Liver (tissue), 9 donors: Measurements from ENCODE around the gene TMEM204. TPM values are rescaled to one million over a fixed set of nuclear protein-coding genes. Genes with fewer than 3 reads are reported as not detected.

Experiments used
- DNase-seq: peaks from one replicate; pipeline ENCODE4 v3.0.0-alpha.2; 2017; ENCODE audit warnings: low spot score
- H3K27ac ChIP-seq, 2 donors: one replicate each; pipeline ENCODE4 v1.7.0; 2013; ENCODE audit warnings: inconsistent platforms in 2 of 2, low read length in 2 of 2, control low read depth in 1 of 2, low read depth in 1 of 2, mild to moderate bottlenecking in 1 of 2
- H3K27me3 ChIP-seq, 4 donors: one replicate each; pipeline versions ENCODE4 v1.6.1 to v1.7.0; 2013; ENCODE audit warnings: low read length in 3 of 4, inconsistent platforms in 1 of 4, mild to moderate bottlenecking in 1 of 4, moderate library complexity in 1 of 4; ENCODE audit not compliant: control insufficient read depth in 4 of 4, insufficient read depth in 4 of 4
- H3K36me3 ChIP-seq, 4 donors: one replicate each; pipeline versions ENCODE4 v1.6.1 to v1.7.0; 2013; ENCODE audit warnings: low read length in 3 of 4, mild to moderate bottlenecking in 3 of 4, low read depth in 1 of 4, moderate library complexity in 1 of 4; ENCODE audit not compliant: control insufficient read depth in 4 of 4, insufficient read depth in 3 of 4
- H3K4me1 ChIP-seq, 4 donors: one replicate each; pipeline versions ENCODE4 v1.6.1 to v1.7.0; 2013; ENCODE audit warnings: low read length in 3 of 4, mild to moderate bottlenecking in 3 of 4, moderate library complexity in 1 of 4; ENCODE audit not compliant: control insufficient read depth in 4 of 4, insufficient read depth in 4 of 4
- H3K4me3 ChIP-seq, 3 donors: one replicate each; pipeline versions ENCODE4 v1.6.1 to v1.7.0; 2013; ENCODE audit warnings: low read length in 3 of 3, control low read depth in 1 of 3, low read depth in 1 of 3, mild to moderate bottlenecking in 1 of 3
- H3K9ac ChIP-seq, 2 donors: one replicate each; pipeline ENCODE4 v1.7.0; 2013; ENCODE audit warnings: low read length in 2 of 2, mild to moderate bottlenecking in 2 of 2, moderate library complexity in 2 of 2, control low read depth in 1 of 2, low read depth in 1 of 2
- H3K9me3 ChIP-seq, 4 donors: one replicate each; pipeline versions ENCODE4 v1.6.1 to v1.7.0; 2013; ENCODE audit warnings: low read length in 3 of 4; ENCODE audit not compliant: control insufficient read depth in 4 of 4
- EGR1 ChIP-seq, 2 donors: IDR thresholded peaks; 2 replicates each; pipeline ENCODE4 v1.6.1; 2016 to 2018; ENCODE audit warnings: antibody characterized with exemption in 2 of 2, low read depth in 2 of 2
- FOXA1 ChIP-seq: IDR thresholded peaks from 2 replicates; pipeline ENCODE4 v1.6.1; 2016; ENCODE audit warnings: antibody characterized with exemption
- FOXA2 ChIP-seq: IDR thresholded peaks from 2 replicates; pipeline ENCODE4 v1.6.1; 2016; ENCODE audit warnings: antibody characterized with exemption
- GABPA ChIP-seq, 2 donors: IDR thresholded peaks in 1 of 2; conservative IDR thresholded peaks in 1 of 2; 2 replicates each; pipeline ENCODE4 v1.6.1; 2016; ENCODE audit warnings: antibody characterized with exemption in 2 of 2, mild to moderate bottlenecking in 1 of 2, moderate library complexity in 1 of 2
- HNF4A ChIP-seq, 2 donors: conservative IDR thresholded peaks; 2 replicates each; pipeline ENCODE4 v1.6.1; 2016; ENCODE audit warnings: antibody characterized with exemption in 2 of 2, mild to moderate bottlenecking in 2 of 2
- HNF4G ChIP-seq: IDR thresholded peaks from 2 replicates; pipeline ENCODE4 v1.6.1; 2016; ENCODE audit warnings: antibody characterized with exemption
- JUND ChIP-seq, 2 donors: IDR thresholded peaks; 2 replicates each; pipeline ENCODE4 v1.6.1; 2016; ENCODE audit warnings: antibody characterized with exemption in 2 of 2
- NR2F2 ChIP-seq: IDR thresholded peaks from 2 replicates; pipeline ENCODE4 v1.6.1; 2016; ENCODE audit warnings: antibody characterized with exemption
- RAD21 ChIP-seq, 2 donors: IDR thresholded peaks; 2 replicates each; pipeline ENCODE4 v1.6.1; 2016; ENCODE audit warnings: antibody characterized with exemption in 2 of 2, mild to moderate bottlenecking in 2 of 2
- RXRA ChIP-seq, 2 donors: IDR thresholded peaks; 2 replicates each; pipeline ENCODE4 v1.6.1; 2017 to 2018; ENCODE audit warnings: antibody characterized with exemption in 2 of 2, mild to moderate bottlenecking in 1 of 2
- SP1 ChIP-seq: IDR thresholded peaks from 2 replicates; pipeline ENCODE4 v1.6.1; 2018; ENCODE audit warnings: antibody characterized with exemption, mild to moderate bottlenecking
- TAF1 ChIP-seq: conservative IDR thresholded peaks from 2 replicates; pipeline ENCODE4 v1.6.1; 2016; ENCODE audit warnings: antibody characterized with exemption, mild to moderate bottlenecking
- YY1 ChIP-seq: IDR thresholded peaks from 2 replicates; pipeline ENCODE4 v1.6.1; 2016; ENCODE audit warnings: antibody characterized with exemption, mild to moderate bottlenecking
- WGBS: extraction: QIAGEN DNeasy Blood & Tissue Kit; methylation state at CpG from one replicate; pipeline ENCODE4 v1.1.7; 2013; 5-methylcytosine and 5-hydroxymethylcytosine counted together
- polyA plus RNA-seq, 2 donors: library from polyadenylated mRNA; stranded (reverse) in 1 of 2; unstranded in 1 of 2; fragments of 200-250 nt in 1 of 2; fragments of >200 nt in 1 of 2; fragmentation: Nextera tagmentation in 1 of 2; extraction: Ambion mirVana in 1 of 2; gene quantifications; one replicate each; pipeline versions ENCODE4 v1.2.1 to v1.2.3, GENCODE V29; 2013 to 2015
- total RNA-seq, 2 donors: library from RNA; depleted of rRNA; stranded (reverse); fragments of >200 nt; gene quantifications; one replicate each; pipeline ENCODE4 v1.2.3, GENCODE V29; 2014
- TF ChIP-seq, protein P1 (sequence below): fragments of 150-350 bp; IDR thresholded peaks from 2 replicates; pipeline ENCODE4 v1.5.1; 2017; ENCODE audit warnings: improper control_type of control experiment, low read depth, low read length; ENCODE audit not compliant: missing input control
- TF ChIP-seq, protein P2 (sequence below): IDR thresholded peaks from 2 replicates; pipeline ENCODE4 v1.6.1; 2016; ENCODE audit warnings: antibody characterized with exemption
- TF ChIP-seq, protein P3 (sequence below): IDR thresholded peaks from 2 replicates; pipeline ENCODE4 v1.6.1; 2016; ENCODE audit warnings: antibody characterized with exemption
- TF ChIP-seq, protein P4 (sequence below): IDR thresholded peaks from 2 replicates; pipeline ENCODE4 v1.6.1; 2016; ENCODE audit warnings: antibody characterized with exemption
- TF ChIP-seq, protein P5 (sequence below): IDR thresholded peaks from 2 replicates; pipeline ENCODE4 v1.6.1; 2016; ENCODE audit warnings: antibody characterized with exemption, mild to moderate bottlenecking
- donor health status: healthy.
- donor health status: healthy.
- donor health status: healthy.
- donor health status: healthy.
- donor health status: healthy.

The TMEM204 gene
- total and polyA plus RNA-seq, 4 donors = 3.5 to 14.4 (median 10.7) TPM

DNA sequence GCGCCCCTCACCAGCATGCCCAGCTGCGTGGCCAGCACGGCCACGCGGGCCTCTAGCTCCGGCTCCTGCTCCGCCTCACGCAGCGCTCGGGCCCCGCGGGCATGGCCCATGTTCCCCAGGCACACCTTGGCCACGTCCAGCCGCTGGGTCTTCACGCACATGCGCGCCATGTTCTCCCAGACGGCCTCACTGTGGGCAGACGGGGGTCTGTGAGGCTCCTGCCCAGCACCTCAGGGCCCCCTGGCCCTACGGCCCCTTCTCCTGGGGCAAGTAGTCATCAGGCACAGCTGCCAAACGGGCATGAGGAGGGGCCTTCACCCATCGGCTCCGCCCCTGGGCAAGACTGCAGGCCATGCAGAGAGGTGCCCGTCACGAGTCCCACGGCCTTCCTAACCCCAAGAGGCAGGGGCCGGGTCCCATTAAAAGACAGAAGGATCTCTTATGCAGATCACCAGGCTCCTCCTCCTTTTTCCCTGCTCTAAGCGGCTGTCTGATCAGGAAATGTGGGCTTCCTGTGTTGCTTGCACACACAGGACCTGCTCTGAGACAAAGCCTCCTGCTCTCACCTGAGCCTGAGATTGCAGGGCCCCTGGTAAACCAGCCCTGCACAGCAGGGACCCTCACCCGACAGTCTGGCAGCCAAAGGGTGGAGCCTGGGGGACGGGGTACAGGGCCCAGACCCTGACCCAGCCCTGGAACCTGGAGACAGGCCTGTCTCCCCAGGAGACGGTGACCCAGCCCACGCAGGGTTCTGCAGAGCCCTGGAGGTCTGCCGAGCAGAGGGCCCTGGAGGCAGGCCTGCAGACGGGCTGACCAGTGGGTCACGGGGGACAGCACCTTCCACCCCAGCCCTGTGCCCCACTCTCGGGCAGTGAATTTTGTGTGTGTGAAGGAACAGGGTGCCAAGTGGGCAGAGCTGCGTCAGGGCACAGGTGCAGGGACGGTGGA is 6.6 kb upstream of the TMEM204 start:
- DNase-seq = no peak
- H3K27ac ChIP-seq = no peak overlapping the region
- no peak overlapping the region for H3K4me3 ChIP-seq
- no peaks in the 10 kb centered on the region for H3K9me3 ChIP-seq
- peaks cover 0 to 5% (median 0%) of the 10 kb centered on the region in 4 donors for H3K4me1 ChIP-seq
- WGBS = 88% methylated on average over 38 of the region's 38 CpGs
- H3K27me3 ChIP-seq = no peaks in the 10 kb centered on the region
- no peak overlapping the region for H3K9ac ChIP-seq
- H3K36me3 ChIP-seq = peaks cover 0 to 7% (median 2%) of the 10 kb centered on the region in 4 donors
- TF ChIP-seq GABPA (IDR thresholded peaks at IDR 0.05 in 1 of 2, conservative IDR thresholded peaks at IDR 0.05 in 1 of 2) (no peak), RXRA (IDR thresholded peaks at IDR 0.05) (no peak), RAD21 (IDR thresholded peaks at IDR 0.05) (no peak), HNF4G (no peak), EGR1 (IDR thresholded peaks at IDR 0.05; ENCODE audit: low read depth in 2 of 2) (no peak), HNF4A (conservative IDR thresholded peaks at IDR 0.05) (no peak), TAF1 (no peak), YY1 (no peak), JUND (IDR thresholded peaks at IDR 0.05) (no peak), FOXA1 (no peak), SP1 (no peak), FOXA2 (no peak), NR2F2 (no peak)
- TF ChIP-seq, protein P1, sequence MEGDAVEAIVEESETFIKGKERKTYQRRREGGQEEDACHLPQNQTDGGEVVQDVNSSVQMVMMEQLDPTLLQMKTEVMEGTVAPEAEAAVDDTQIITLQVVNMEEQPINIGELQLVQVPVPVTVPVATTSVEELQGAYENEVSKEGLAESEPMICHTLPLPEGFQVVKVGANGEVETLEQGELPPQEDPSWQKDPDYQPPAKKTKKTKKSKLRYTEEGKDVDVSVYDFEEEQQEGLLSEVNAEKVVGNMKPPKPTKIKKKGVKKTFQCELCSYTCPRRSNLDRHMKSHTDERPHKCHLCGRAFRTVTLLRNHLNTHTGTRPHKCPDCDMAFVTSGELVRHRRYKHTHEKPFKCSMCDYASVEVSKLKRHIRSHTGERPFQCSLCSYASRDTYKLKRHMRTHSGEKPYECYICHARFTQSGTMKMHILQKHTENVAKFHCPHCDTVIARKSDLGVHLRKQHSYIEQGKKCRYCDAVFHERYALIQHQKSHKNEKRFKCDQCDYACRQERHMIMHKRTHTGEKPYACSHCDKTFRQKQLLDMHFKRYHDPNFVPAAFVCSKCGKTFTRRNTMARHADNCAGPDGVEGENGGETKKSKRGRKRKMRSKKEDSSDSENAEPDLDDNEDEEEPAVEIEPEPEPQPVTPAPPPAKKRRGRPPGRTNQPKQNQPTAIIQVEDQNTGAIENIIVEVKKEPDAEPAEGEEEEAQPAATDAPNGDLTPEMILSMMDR = no peak
- TF ChIP-seq, protein P2, sequence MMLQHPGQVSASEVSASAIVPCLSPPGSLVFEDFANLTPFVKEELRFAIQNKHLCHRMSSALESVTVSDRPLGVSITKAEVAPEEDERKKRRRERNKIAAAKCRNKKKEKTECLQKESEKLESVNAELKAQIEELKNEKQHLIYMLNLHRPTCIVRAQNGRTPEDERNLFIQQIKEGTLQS = no peak
- TF ChIP-seq, protein P3, sequence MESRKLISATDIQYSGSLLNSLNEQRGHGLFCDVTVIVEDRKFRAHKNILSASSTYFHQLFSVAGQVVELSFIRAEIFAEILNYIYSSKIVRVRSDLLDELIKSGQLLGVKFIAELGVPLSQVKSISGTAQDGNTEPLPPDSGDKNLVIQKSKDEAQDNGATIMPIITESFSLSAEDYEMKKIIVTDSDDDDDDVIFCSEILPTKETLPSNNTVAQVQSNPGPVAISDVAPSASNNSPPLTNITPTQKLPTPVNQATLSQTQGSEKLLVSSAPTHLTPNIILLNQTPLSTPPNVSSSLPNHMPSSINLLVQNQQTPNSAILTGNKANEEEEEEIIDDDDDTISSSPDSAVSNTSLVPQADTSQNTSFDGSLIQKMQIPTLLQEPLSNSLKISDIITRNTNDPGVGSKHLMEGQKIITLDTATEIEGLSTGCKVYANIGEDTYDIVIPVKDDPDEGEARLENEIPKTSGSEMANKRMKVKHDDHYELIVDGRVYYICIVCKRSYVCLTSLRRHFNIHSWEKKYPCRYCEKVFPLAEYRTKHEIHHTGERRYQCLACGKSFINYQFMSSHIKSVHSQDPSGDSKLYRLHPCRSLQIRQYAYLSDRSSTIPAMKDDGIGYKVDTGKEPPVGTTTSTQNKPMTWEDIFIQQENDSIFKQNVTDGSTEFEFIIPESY = no peak
- TF ChIP-seq, protein P4, sequence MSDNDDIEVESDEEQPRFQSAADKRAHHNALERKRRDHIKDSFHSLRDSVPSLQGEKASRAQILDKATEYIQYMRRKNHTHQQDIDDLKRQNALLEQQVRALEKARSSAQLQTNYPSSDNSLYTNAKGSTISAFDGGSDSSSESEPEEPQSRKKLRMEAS = no peak
- TF ChIP-seq, protein P5, sequence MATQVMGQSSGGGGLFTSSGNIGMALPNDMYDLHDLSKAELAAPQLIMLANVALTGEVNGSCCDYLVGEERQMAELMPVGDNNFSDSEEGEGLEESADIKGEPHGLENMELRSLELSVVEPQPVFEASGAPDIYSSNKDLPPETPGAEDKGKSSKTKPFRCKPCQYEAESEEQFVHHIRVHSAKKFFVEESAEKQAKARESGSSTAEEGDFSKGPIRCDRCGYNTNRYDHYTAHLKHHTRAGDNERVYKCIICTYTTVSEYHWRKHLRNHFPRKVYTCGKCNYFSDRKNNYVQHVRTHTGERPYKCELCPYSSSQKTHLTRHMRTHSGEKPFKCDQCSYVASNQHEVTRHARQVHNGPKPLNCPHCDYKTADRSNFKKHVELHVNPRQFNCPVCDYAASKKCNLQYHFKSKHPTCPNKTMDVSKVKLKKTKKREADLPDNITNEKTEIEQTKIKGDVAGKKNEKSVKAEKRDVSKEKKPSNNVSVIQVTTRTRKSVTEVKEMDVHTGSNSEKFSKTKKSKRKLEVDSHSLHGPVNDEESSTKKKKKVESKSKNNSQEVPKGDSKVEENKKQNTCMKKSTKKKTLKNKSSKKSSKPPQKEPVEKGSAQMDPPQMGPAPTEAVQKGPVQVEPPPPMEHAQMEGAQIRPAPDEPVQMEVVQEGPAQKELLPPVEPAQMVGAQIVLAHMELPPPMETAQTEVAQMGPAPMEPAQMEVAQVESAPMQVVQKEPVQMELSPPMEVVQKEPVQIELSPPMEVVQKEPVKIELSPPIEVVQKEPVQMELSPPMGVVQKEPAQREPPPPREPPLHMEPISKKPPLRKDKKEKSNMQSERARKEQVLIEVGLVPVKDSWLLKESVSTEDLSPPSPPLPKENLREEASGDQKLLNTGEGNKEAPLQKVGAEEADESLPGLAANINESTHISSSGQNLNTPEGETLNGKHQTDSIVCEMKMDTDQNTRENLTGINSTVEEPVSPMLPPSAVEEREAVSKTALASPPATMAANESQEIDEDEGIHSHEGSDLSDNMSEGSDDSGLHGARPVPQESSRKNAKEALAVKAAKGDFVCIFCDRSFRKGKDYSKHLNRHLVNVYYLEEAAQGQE = no peak
